ENCODE results near the gene BMP8A.
"Not testable (repeated sequence)": the region's sequence is repeated elsewhere in the genome, so short reads cannot be mapped to it uniquely, and the experiment has no call there.

BMP8A gene

DNA sequence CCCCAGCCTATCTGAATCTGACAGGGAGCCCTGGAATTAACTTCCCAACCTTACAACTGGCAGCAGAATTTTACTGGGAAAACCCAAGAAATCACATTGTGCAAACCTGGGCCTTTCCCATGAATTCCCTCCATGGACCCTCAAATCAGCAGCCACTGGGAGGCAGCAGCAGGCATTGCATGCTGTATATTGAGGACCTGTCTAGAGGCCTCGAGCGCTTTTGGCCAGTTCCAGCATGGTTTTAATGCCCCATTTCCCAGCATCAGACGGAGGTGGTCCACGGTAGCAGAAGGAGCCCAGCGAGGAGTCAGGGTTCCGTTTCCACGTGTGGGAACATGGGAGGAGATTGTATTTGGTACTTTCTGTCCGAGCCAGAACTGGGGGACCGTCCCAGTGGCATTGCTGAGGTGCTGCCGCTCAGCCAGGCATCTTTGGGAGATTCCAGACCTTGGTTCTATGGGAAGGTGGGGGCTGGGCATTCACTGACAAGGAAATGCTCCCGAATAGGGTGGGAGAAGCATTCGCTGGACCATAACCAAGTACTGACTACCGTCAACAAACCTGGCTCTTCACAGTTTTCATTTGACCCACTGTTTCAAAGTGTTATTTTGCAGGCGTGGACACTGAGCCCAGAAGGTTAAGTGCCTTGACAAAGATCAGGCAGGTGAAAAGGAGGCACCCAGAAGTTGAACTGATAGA, 15.9 kb downstream of the BMP8A start:
- no peak for DNase-seq

DNA sequence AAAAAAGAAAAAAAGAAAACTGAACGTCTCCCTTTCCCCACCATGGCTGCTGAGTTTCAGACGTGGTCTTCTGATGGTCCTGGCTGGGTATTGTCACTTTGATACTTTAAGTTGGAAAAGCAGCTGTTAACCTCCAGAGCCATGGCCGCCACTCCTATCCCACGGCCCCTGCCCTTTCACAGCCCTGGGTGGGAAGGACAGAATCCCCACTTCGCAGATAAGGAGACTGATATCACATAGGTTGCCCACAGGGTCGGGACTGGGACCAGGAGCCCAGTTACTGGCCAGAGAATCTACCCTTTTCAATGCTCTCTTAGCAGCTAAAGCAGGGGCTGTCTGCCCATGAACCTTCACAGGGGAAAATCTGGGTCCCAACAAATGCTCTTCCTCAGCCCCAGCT, 16.8 kb downstream of the BMP8A start:
- DNase-seq: no peak

DNA sequence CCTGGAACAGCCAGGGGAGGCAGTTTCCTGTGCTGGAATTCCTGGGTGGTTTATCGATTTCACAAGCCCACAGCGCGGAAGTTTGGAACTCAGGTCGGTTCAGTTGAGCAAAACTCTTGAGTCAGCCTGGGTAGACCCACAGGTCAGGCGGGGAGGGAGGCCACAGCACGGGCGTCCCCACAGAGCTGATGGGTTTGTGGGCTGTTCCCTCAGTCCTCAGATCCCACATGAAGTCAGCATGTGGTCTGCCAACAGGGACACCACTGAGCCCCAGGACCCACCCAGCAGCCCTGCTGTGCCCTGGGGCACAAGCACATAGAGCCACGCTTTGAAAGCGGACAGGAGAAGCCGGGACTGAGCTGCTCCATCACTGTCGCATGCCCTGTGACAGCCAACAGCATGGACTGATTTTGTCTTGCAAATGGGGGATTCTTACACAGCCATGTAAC, 17.4 kb downstream of the BMP8A start:
- no peak for DNase-seq

DNA sequence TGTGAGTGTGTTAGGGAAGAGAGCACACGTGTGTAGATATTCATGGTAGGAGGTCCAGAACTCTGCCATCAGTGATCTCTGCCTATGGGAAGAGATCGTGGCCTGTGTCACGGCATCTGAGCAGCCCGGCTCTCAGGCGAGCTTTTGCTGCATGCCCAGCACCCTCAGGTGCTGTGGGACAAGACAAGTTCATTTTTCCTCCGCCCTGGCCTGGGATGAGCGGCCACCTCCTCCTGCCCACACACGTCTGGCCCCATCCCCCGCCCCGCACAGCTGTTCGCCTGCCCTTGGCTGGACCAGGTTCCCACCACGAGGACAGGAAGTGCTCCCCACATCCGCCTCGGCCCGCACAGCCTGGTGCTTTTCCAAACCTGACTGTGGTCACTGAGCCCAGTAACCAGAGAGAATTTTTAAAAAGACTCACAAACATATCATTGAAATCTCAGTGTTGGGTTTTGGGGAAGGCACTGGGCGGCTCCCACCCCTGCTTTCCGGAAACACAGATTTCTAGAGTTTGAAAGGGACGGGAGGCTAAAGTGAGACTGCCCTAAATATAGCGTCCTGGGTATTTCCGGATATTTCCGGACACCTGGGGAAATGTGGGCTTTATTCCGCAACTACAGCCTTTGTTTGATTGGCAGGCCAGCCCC, 18.0 kb downstream of the BMP8A start:
- DNase-seq: no peak

DNA sequence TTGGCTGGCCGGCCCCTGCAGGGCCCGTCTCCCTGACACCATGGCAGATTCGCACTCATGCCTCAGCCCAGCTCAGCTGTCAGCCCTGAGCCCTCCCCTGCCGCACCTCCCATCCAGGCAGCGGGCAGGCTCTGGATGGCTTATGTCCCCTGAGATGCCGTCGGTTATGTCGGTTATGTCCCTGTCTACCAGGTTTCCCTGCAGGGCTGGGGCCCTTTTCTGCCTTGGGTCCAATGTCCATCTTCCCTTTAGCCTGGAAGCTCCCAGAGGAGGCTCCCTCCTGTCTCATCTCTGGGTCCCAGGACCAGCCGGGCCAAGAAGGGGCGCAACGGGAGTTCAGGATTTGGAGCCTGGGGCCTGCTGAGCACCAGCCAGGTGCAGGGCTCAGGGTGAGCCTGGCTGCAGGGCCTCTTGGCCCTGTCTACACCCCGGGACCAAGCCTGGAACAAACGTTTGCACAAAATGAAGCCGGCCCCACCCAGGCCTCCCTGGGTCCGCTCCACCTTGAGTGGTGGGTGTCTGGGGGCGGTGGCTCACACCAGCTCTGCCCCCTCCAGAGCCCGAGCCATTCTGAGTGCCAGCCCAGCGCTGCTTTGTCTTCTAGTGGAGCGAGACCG, 19.2 kb downstream of the BMP8A start:
- DNase-seq: not testable (repeated sequence)

DNA sequence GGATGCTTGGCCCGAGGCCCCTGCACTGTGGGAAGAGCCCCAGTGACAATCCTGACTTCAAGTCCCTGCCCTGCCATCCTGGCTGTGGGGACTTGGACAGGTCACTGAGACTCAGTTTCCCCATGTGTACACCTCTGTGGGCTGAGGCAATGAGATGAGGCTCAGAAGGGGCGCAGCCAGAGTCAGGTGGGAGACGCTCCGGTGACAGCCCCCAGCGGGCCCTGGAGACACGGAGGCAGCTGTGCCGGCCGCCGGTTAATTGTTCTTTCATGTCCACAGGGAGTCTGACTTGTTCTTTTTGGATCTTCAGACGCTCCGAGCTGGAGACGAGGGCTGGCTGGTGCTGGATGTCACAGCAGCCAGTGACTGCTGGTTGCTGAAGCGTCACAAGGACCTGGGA, 20.0 kb downstream of the BMP8A start:
- DNase-seq: not testable (repeated sequence)

DNA sequence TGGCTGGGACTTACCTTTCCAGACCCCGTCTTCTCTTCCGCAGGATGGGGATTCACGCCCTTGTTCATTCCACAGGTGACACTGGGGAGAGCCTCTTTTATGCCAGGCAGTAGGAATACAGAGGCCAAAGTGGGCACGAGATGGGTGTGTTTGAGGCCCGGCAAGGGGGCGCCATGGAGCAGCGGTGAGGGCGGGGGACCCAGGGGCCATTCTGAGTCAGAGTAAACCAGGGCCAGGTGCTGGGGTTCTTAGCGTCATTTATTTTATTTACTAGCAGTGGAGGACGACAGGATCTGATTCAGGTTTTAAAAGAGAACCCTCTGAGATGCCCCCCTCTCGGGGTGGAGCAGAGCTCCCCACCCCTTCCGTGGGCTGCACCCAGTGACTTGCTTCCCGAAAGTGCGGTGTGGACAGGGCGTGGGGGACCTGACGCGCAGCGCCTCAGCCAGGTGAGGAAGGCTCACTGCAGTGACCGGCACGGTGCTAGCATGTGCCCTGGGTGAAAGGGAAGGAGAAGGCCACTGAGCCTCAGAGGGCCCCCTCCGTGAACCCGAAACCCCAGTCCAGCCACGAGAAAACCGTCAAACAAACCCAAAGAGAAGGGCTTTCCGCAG, 20.9 kb downstream of the BMP8A start:
- not testable (repeated sequence) for DNase-seq

DNA sequence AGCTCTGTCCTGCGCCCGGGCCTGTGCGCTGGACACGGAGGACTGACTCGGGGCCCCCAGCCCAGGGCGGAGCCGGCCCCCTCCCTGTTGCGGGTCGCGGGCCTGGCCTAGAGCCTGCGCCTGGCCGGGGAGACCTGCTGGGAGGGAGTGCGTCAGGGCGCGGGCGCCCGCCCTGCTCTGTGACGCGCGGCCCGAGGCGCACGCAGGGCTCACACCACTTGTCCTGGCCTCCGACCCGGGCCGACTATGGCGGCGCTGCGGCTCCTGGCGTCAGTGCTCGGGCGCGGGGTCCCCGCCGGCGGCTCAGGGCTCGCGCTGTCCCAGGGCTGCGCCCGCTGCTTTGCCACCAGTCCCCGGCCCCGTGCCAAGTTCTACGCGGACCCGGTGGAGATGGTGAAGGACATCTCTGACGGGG, 23.3 kb downstream of the BMP8A start:
- not testable (repeated sequence) for DNase-seq

DNA sequence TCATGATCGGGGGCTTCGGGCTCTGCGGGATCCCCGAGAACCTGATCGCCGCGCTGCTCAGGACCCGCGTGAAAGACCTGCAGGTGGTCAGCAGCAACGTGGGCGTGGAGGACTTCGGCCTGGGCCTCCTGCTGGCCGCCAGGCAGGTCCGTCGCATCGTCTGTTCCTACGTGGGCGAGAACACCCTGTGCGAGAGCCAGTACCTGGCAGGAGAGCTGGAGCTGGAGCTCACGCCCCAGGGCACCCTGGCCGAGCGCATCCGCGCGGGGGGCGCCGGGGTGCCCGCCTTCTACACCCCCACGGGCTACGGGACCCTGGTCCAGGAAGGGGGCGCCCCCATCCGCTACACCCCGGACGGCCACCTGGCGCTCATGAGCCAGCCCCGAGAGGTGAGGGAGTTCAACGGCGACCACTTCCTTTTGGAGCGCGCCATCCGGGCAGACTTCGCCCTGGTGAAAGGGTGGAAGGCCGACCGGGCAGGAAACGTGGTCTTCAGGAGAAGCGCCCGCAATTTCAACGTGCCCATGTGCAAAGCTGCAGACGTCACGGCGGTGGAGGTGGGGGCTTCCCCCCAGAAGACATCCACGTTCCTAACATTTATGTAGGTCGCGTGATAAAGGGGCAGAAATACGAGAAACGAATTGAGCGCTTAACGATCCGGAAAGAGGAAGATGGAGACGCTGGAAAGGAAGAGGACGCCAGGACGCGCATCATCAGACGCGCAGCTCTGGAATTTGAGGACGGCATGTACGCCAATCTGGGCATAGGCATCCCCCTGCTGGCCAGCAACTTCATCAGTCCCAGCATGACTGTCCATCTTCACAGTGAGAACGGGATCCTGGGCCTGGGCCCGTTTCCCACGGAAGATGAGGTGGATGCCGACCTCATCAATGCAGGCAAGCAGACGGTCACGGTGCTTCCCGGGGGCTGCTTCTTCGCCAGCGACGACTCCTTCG, 24.0 kb downstream of the BMP8A start:
- peak; percentile 53 for DNase-seq

DNA sequence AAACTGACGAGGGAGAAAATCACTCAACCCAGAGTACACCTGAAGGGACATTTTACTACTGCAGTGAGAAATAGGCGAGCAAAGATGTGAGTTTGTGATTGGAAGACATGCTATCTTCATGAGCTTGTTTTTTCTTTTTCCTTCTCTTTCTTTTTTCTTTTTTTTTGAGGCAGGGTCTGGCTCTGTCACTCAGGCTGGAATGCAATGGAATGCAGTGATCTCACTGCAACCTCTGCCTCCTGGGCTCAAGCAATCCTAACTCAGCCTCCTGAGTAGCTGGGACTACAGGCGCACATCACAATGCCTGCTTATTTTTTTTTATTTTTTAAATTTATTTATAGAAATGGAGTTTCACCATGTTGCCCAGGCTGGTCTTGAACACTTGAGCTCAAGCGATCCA, 25.4 kb downstream of the BMP8A start:
- DNase-seq: not testable (repeated sequence)

DNA sequence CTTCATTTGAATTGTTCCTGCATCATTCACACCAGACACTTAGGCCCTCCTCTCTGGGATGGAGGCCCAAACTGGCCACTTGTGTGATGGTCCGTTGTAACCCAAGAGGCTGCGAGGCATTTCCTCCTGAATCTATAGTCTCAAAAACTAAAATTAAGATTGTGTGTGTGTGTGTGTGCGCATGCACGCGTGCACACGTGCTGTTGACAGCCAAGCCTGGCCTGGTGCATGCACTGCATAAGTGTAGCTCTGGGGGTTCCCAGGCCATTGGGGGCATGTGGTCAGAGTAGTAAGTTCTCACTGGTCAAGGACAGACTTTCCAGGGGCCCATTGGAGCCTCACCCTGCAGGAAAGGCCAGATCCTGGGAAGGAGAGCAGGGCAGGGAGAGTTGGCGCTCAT, 26.5 kb downstream of the BMP8A start:
- DNase-seq: not testable (repeated sequence)

DNA sequence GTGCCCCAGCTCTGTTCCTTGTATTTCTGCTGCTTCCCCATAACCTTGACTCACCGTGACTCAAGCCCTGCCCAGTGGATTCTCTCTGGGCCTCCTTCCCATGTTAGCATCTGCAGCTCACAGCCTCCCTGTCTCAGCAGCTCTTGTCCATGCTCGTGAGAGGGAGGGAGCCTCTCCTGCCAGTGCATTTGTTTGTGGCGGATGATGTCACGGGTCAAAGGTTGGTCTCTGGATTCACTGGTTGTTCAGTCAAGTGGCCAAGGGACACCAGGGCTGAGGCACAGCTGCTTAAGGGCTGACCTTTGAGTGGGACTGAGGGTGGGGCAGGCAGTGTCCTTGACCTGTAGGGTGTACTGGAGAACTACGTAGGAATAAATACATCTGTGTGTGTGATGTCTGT, 27.9 kb downstream of the BMP8A start:
- not testable (repeated sequence) for DNase-seq

DNA sequence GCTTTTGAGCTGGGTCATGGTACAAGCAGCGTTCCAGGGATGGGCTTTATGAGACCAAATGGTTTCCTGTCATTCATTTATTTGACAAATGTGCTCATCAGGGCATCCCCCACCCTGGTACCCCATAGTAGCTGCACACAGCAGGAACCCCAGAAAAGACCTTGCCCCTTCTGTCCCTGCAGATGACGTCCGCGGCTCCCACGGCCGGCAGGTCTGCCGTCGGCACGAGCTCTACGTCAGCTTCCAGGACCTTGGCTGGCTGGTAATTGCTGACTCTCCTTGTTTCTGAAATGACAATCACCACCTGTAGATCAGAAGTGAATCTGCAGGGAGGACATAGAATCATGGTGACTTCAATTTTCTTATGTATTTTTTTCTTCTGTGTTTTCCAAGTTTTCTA, 30.8 kb downstream of the BMP8A start:
- DNase-seq: not testable (repeated sequence)

DNA sequence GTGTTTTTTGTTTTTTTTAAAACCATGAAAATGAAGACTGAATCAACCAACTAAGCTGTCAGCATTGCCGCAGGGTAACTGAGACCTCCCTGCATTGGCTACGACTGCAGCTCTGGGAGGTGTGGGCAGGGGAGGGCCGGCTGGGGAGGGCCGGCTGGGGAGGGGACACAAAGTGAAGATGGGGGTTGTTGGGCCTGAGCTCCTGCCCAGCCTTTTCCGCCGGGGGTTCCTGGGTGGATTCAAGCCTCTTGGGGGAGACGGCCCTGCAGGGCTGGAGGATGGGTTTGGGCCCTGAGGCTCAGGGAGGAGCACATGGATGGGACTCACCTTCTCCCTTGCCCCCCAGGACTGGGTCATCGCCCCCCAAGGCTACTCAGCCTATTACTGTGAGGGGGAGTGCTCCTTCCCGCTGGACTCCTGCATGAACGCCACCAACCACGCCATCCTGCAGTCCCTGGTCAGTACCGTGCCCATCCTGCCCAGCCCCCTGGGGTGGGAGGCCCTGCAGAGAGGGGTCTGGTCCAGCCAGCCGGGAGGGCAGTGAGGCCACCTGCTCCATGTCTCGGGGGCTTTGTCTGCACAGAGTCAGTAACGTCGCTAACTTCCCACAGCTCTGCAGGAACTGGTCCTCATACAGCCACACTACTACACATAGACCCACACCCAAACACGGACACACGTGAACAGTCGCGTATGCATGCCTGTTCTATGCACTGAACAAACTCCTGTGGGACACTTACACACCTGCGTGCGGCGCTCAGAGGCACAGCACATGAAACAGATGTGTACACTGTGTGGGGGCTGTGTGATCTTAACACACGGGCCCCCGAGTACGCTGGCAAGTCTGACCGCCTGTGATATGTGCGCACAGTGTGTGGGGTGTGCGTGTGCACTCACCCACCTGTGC, 31.5 kb downstream of the BMP8A start:
- no peak for DNase-seq

DNA sequence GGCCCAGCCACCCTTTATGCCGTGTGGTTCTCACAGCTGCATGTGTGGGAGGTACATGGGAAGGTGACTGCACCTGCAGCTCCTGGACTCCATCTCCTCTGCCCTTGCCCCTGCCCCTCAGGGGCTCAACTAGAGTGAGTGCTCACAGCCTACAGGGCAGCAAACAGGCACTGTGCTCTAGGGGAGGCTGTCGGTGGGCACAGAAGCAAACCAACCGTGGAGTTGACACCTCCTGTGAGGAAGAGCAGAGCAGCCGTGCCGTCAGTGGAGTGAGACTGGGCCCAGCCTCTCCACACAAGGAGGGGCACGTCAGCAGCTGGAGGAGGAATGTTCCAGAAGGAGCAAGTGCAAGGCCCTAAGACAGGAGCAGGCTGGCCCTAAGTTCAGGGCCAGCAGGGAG, 32.7 kb downstream of the BMP8A start:
- DNase-seq: no peak

DNA sequence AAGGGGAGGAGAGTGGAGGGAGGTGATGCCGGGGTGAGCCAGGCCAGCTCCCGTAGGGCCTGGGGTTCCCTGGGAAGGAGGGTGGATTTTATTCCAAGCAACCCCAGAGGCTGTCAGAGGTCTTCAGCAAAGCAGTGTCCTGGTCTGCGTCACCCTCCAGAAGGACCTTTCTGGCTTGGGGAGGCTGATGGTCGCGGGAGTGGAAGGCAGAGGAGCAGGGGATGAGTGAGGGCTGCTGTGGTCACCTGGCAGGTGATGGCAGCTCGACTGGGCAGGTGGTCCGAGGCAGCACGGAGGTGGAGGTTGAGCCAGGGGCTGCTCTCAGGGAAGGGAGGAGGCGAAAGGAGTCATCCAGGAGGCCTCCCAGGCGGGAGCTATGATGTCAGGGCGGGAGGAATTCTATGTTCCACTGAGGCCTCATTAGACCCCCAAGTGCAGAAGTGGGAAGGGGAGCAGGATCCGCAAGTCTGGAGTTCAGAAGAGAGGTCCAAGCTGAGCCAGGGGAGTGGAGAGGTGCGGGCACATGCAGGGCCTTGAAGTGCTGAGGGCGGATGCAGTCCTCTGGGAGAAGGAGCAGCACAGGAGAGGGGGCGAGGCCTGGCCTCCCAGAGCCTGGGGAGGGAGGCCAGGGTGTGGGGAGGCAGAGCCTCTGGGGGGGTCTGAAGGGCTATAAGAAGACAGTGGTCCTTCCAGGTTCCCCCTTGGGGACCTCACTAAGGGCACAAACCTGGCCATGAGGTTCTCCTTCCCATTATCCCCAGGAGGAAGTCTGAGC, 33.3 kb downstream of the BMP8A start:
- no peak for DNase-seq

DNA sequence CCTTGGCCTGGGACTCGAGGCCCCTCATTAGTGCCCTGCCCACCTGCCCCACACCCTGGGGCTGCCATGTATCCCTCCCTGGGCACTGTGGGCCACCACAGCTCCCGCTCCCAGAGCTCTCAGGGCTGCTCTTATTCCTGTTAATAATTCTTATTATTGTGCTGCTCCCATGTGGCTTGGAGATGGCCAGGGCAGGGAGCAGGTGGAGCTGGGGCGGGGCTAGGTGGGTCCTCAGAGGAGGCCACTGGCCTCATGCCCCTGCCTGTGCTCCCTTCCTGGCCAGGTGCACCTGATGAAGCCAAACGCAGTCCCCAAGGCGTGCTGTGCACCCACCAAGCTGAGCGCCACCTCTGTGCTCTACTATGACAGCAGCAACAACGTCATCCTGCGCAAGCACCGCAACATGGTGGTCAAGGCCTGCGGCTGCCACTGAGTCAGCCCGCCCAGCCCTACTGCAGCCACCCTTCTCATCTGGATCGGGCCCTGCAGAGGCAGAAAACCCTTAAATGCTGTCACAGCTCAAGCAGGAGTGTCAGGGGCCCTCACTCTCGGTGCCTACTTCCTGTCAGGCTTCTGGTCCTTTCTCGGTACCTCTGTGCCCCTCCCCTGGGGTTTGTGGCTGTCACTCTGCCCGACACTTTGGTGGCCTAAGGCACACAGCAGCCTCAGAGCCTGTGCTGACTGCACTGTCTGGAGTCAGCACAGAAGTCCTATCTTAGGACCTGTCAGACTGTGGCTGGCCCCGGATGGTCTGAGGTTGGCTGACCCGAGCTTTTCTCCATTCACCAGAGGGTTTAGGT, 34.1 kb downstream of the BMP8A start:
- no peak for DNase-seq

DNA sequence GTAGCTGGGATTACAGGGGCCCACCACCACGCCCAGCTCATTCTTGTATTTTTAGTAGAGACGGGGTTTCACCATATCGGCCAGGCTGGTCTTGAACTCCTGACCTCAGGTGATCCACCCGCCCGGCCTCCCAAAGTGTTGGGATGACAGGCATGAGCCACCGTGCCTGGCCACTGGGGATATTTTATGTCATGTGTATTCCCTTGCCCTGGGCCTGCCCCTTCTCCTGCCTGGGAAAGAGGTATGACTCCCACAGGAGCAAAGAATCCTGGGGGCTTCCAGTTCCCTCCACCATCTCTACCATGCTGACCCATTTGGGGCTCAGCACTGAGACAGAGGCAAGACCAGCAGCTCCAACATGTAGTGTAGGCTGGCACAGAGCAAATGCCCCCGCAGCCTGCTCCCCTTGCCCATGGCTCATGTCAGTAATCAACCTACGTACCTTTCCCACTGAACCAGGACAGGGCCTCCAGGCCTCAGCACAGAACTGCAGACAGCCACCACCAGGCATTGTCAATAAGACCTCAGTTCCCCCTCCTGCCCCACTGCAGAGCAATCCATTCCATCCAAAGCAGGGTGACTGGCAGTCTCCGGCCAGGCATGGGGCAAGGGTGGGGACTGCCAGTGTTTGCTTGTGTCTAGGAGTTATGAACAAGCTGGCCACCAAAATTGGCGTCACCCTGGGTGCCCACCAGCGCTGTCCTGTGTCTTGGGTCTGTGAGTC, 35.2 kb downstream of the BMP8A start:
- no peak for DNase-seq

DNA sequence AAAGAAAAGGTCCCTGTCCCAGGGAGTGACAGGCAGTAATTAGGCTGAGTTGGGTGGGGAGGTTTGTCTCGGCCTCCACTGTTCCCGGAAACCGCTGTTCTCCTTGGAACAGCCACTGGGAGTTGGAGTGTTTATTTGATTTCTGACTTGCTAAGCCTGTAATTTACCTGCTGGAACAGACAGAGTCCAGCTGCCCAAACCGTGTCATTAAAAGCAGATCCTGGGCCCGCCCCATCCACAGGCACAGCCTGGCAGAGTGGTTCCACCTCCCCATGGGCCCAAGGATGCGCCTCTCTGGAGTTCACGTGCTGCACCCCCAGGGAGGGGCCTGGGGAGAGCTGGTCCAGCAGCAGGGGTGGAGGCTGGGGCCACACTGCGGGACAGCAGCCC, 35.7 kb downstream of the BMP8A start:
- DNase-seq: not testable (repeated sequence)
